Transverse colon (tissue), 4 donors: ENCODE measurements around the gene BMPR1B. TPM values are rescaled to one million over a fixed set of nuclear protein-coding genes. Genes with fewer than 3 reads are reported as not detected.

Experiments
- DNase-seq: peaks from one replicate; pipeline ENCODE4 v3.0.0-alpha.2; 2019
- H3K27ac ChIP-seq, 4 donors: fragments of 200-600 bp; sonication (generic); 2 replicates each; pipeline ENCODE4 v1.5.1; 2016 to 2018; ENCODE audit warnings: inconsistent platforms in 4 of 4
- H3K27me3 ChIP-seq: fragments of 200-600 bp; sonication (generic); 2 replicates; pipeline ENCODE4 v1.5.1; 2017; ENCODE audit warnings: inconsistent platforms
- H3K36me3 ChIP-seq, 4 donors: fragments of 200-600 bp; sonication (generic); 2 replicates each; pipeline ENCODE4 v1.5.1; 2017 to 2019; ENCODE audit warnings: inconsistent platforms in 4 of 4
- H3K4me1 ChIP-seq, 4 donors: fragments of 200-600 bp; sonication (generic); 2 replicates each; pipeline ENCODE4 v1.5.1; 2017 to 2020; ENCODE audit warnings: inconsistent platforms in 4 of 4
- H3K4me3 ChIP-seq, 4 donors: fragments of 200-600 bp; sonication (generic); 1 replicate in 1 of 4; 2 replicates in 3 of 4; pipeline versions ENCODE4 v1.5.1 to v1.6.1; 2017 to 2019; ENCODE audit warnings: inconsistent platforms in 4 of 4
- H3K9me3 ChIP-seq, 2 donors: fragments of 200-600 bp; sonication (generic); 2 replicates each; pipeline ENCODE4 v1.5.1; 2017 to 2019; ENCODE audit warnings: inconsistent platforms in 2 of 2
- CTCF ChIP-seq, 5 experiments: fragments of 200-600 bp in 3 of 5; fragments of 450-650 bp in 2 of 5; sonication (generic) in 3 of 5; IDR thresholded peaks; 1 replicate in 2 of 5; 2 replicates in 3 of 5; pipeline ENCODE4 v1.5.1; 2016 to 2017; ENCODE audit warnings: antibody characterized with exemption in 5 of 5, inconsistent platforms in 3 of 5, mild to moderate bottlenecking in 2 of 5, moderate library complexity in 1 of 5
- EP300 ChIP-seq: sonication (generic); formaldehyde crosslinking; IDR thresholded peaks from one replicate; pipeline ENCODE4 v1.6.1; 2017; ENCODE audit warnings: antibody characterized with exemption, low read depth
- POLR2A ChIP-seq: fragments of 450-650 bp; IDR thresholded peaks from one replicate; pipeline ENCODE4 v1.6.1; 2016; ENCODE audit warnings: antibody characterized with exemption, mild to moderate bottlenecking, moderate library complexity
- POLR2AphosphoS5 ChIP-seq, 3 donors: sonication (generic); formaldehyde crosslinking; IDR thresholded peaks; one replicate each; pipeline ENCODE4 v1.6.1; 2016; ENCODE audit warnings: antibody characterized with exemption in 3 of 3
- WGBS, 2 donors: methylation state at CpG; one replicate each; pipeline ENCODE4 v1.1.5; 2018; ENCODE audit warnings: low coverage in 1 of 2; 5-methylcytosine and 5-hydroxymethylcytosine counted together
- in situ Hi-C, 4 donors: fragments of 200-750 bp; cut with MboI; loops; one replicate each; pipeline versions ENCODE4 v1.15.0 to v1.15.1; 2017; ENCODE audit warnings: low sequenced_read_pairs in 3 of 4, low pct_ligation_motif_present in 1 of 4, low pct_unique_long_range_greater_than_20kb in 1 of 4
- intact Hi-C: fragments of 100-400 bp; cut with DNase I; formaldehyde crosslinking; loops from one replicate; pipeline ENCODE4 v1.15.1; 2023; ENCODE audit warnings: low total_unique reads
- total RNA-seq, 4 donors: library from RNA; depleted of rRNA; stranded (reverse); fragments of >200 nt; gene quantifications; one replicate each; pipeline ENCODE4 v1.1.0, GENCODE V29; 2016

BMPR1B gene
- total RNA-seq, 4 donors from 2014 or later: 0.64 to 3.2 (median 0.68) TPM; not detected in 1

GRCh38 chr4:94931626-94932025 lies 173.9 kb downstream of the BMPR1B start:
- TF ChIP-seq POLR2AphosphoS5 (IDR thresholded peaks at IDR 0.05) (no peak), POLR2A (no peak), CTCF (IDR thresholded peaks at IDR 0.05) (no peak), EP300 (no peak)
- Histone ChIP-seq H3K27ac (no peak overlapping the region), H3K27me3 (no peaks in the 10 kb centered on the region), H3K9me3 (no peaks in the 10 kb centered on the region), H3K4me1 (no peaks in the 10 kb centered on the region), H3K4me3 (no peak overlapping the region), H3K36me3 (no peaks in the 10 kb centered on the region)
- 87% methylated on average over 4 to 7 of the region's 7 CpGs for WGBS, 2 donors
- in situ Hi-C loops (no loop called here), intact Hi-C loops (no loop called here)
- DNase-seq: no peak

- intact Hi-C loops: no loop called here
- no peaks in the 10 kb centered on the region for H3K27me3 ChIP-seq
- in situ Hi-C loops: no loop called here
These were observed 174.6 kb downstream of the BMPR1B start for GRCh38 chr4:94932366-94932765.

GRCh38 chr4:94933799-94934198 lies 176.0 kb downstream of the BMPR1B start:
- Histone ChIP-seq H3K4me3 (no peak overlapping the region), H3K27me3 (no peaks in the 10 kb centered on the region), H3K9me3 (no peaks in the 10 kb centered on the region), H3K36me3 (no peaks in the 10 kb centered on the region), H3K27ac (no peak overlapping the region), H3K4me1 (no peaks in the 10 kb centered on the region)
- DNase-seq: no peak
- no peak for TF ChIP-seq POLR2AphosphoS5 (IDR thresholded peaks at IDR 0.05)
- TF ChIP-seq CTCF (IDR thresholded peaks at IDR 0.05): no peak
- TF ChIP-seq POLR2A: no peak
- TF ChIP-seq EP300: no peak
- in situ Hi-C loops: no loop called here
- WGBS, 2 donors: 81 to 85% methylated on average over 4 of the region's 4 CpGs
- intact Hi-C loops: loop anchor here (1.0 kb wide), 1 partner anchor 25 kb away; no protein-coding TSS in a partner anchor

More at GRCh38 chr4:94932366-94932765, 174.6 kb downstream of the BMPR1B start:
- no peak overlapping the region for H3K4me3 ChIP-seq
- no peaks in the 10 kb centered on the region for H3K4me1 ChIP-seq
- no peaks in the 10 kb centered on the region for H3K9me3 ChIP-seq
- TF ChIP-seq CTCF (IDR thresholded peaks at IDR 0.05) (no peak), POLR2A (no peak), EP300 (no peak), POLR2AphosphoS5 (IDR thresholded peaks at IDR 0.05) (no peak)
- no peak for DNase-seq
- no peaks in the 10 kb centered on the region for H3K36me3 ChIP-seq
- no peak overlapping the region for H3K27ac ChIP-seq

GRCh38 chr4:94934201-94934600 lies 176.4 kb downstream of the BMPR1B start:
- TF ChIP-seq EP300: no peak
- Histone ChIP-seq H3K4me1 (no peaks in the 10 kb centered on the region), H3K27ac (no peak overlapping the region), H3K4me3 (no peak overlapping the region), H3K27me3 (no peaks in the 10 kb centered on the region), H3K36me3 (no peaks in the 10 kb centered on the region), H3K9me3 (no peaks in the 10 kb centered on the region)
- no peak for DNase-seq
- in situ Hi-C loops: no loop called here
- intact Hi-C loops: no loop called here
- WGBS, 2 donors: 89 to 92% methylated on average over 2 to 5 of the region's 5 CpGs

- in situ Hi-C loops: no loop called here
- H3K9me3 ChIP-seq: no peaks in the 10 kb centered on the region
- H3K27ac ChIP-seq: no peak overlapping the region
- intact Hi-C loops: no loop called here
- H3K27me3 ChIP-seq: no peaks in the 10 kb centered on the region
- H3K4me1 ChIP-seq: no peaks in the 10 kb centered on the region
- no peak overlapping the region for H3K4me3 ChIP-seq
- DNase-seq: no peak
- H3K36me3 ChIP-seq: no peaks in the 10 kb centered on the region
- TF ChIP-seq POLR2AphosphoS5 (IDR thresholded peaks at IDR 0.05) (no peak), POLR2A (no peak), EP300 (no peak), CTCF (IDR thresholded peaks at IDR 0.05) (no peak)
These were observed 177.1 kb downstream of the BMPR1B start for GRCh38 chr4:94934864-94935263.
